NCI-H345 (cell line): ENCODE data around the gene COL26A1.
"Not testable (repeated sequence)": the region's sequence is repeated elsewhere in the genome, so short reads cannot be mapped to it uniquely, and the experiment has no call there.

Experiments used
- DNase-seq: peaks from one replicate; lab custom pipeline; 2025; lab: John Stamatoyannopoulos, UW

COL26A1 gene

DNA sequence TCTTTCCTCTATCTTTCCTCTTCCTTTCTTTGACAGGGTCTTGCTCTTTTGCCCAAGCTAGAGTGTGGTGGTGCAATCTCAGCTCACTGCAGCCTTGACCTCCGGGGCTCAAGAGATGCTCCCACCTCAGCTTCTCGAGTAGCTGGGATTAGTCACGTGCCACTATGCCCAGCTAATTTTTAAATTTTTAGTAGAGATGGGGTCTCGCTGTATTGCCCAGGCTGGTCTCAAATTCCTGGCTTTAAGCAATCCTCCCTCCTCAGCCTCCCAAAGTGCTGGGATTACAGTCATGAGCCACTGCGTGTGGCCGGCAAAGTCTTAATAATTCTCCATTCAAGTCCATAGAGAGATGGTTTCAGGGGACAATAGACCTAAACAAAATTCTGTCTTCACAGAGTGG lies 40.2 kb downstream of the COL26A1 start:
- DNase-seq = no peak

DNA sequence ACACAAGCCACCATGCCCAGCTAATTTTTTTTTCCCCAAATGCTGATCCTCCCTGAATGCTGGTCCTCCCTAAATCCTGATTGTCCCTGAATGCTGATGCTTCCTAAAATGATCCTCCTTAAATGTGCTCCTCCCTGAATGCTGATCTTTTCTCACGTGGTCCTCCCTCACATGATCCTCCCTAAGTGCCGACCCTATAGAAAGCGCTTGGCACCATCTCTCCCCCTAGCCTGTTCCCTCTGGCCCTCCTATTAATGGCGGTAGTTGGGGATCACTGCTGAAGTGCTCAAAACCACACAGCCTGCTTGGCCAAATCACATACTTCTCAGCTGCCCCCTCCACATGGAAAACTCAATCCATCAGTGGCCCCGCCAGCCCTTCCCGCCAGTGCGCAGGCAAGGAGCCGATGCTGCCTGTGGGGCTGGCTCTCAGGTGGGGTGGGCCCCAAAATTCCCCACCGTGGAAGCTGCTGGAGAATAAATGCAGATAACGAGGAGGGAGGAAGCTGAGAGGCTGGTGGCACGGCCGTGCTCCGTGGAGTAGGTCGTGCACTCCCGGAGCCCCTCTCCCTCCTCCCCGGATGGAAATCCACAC lies 42.9 kb downstream of the COL26A1 start:
- DNase-seq = no peak

DNA sequence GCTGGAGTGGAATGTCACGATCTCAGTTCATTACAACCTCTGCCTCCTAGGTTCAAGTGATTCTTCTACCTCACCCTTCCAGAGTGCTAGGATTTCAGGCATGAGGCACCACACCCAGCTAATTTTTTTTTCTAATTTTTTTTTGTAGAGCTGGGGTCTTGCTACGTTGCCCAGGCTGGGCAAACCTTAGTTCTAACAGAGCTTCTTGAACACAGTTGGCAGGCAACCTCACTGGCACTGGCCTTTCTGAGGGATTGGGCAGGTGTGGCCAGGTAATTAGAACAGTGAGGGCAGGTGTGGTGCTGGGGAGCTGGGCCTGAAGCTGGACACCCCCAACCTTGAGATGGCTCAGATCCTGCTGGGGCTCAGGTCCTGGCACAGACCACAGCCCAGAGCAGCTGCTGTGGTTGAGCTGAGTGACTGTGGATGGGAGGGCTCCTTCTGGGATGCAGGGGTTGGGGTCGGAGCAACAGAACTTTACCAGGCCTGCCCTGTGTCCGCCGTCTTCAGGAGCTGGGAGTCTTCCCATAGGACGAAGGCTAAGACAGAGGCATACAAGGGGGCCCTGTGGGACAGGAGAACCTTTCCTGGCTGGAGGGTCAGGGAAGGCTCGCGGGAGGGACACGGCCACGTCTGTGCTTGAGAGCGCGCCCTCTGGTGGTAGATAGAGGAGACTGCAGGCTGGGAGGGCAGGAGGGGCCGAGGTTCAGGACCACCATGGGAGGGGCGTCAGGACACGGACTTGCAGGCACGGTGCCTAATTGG lies 48.2 kb downstream of the COL26A1 start:
- DNase-seq = no peak

DNA sequence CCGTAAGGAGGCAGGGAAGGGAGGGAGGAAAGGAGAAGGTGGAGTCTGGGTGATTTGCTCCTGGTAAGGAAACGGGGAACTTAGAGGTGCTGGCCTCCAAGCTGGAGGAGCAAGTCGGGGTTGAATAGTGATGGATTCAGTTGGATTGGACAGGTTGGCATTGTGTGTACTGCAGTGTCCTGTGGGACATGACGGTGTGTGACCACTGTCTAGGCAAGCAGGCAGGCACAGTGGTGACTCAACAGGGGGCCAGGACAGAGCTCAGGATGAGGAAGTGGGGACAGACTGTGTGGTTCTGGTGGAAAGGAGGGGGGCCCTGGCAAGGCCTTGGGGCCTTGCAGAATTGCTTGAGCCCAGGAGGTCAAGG lies 48.8 kb downstream of the COL26A1 start:
- DNase-seq = no peak

DNA sequence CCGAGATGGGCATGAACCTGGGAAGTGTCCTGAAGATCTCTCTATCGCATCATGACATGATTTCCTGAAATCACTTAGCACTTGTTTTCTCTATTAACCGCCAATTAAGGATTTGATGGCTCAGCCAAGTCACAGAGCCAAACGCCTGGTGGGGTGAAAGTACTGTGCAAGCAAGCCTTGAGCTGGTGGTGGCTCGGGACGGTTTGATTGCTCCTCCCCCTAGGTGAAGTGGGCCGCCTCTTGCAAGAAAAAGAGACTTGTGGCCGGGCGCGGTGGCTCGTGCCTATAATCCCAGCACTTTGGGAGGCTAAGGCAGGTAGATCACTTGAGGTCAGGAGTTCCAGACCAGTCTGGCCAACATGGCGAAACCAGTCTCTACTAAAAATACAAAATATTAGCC lies 50.3 kb downstream of the COL26A1 start:
- no peak for DNase-seq

DNA sequence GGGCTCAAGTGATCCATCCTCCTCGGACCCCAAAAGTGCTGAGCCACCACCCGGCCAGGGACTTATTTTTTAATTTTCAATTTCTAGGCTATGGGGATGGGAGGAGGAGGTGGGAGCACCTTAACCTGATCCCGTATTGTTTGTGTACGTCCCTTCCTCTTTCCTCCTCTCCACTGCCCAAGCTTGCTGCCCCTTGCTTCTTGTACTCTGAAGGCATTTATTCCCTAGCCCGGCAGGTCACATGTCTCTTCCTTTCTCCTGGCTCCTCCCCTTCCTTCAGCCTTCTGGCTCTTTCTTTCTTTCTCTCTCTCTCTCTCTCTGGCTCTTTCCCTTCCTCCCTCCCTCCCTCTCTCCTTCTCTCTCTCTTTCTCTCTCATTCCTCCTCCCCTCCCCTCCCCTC lies 56.0 kb downstream of the COL26A1 start:
- DNase-seq = no peak

DNA sequence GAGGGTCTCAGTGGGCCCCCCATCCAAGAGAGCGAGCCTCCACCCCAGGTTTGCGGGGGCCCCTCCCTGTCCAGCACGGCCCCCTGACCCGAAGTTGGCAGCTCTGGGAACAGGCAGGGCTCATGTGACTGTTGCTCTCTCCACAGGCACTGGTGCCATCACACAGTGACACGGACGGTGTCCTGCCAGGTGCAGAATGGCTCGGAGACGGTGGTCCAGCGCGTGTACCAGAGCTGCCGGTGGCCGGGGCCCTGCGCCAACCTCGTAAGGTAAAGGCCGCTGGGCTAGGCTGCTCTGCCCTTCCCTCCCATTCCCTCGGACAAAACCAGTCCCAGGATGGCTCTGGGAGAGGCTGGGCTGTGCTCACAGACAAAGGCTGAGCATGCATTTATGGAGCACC lies 57.2 kb downstream of the COL26A1 start:
- DNase-seq = no peak

DNA sequence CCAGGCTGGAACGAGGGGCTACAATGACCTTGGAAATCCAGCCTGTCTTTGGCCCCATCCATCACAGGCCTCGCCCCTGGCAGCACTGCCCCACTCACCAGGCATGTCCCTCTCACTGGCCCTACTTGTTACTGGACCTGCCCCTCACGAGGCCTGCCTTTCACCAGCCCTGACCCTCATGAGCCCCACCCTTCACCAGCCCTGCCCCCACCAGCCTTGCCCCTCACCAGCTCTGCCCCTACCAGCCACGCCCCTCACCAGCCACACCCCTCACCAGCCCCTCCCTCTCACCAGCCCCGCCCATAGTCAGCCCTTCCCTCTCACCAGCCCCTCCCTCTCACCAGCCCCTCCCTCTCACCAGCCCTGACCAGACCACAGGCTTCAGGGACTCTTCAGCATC lies 57.8 kb downstream of the COL26A1 start:
- no peak for DNase-seq

DNA sequence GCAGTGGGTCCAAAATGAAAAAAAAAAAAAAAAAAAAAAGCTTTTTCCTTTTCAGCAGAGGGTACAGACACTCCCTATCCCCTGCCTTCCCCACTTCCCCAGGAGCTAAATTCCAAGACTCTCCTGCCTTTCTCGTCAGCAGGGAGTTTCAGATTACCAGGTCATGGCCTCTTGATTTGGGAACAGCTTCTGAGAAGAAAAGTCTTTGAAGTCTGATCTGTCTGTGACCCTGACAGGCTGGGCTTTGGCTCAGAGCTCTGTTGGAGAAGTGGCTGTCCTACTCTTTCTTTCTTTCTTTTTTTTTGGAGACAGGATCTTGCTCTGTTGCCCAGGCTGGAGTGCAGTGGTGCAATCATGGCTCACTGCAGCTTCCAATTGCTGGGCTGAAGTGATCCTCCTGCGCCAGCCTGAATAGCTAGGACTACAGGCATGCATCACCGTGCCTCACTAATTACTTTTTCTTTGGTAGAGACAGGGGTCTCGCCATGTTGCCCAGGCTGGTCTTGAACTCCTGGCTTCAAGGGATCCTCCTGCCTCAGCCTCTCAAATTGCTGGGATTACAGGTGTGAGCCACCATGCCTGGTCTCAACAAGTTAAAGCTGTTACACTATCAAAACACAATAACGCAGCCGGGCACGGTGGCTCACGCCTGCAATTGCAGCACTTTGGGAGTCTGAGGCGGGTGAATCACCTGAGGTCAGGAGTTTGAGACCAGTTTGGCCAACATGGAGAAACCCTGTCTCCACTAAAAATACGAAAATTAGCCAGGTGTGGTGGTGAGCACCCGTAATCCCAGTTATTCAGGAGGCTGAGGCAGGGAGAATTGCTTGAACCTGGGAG lies 59.9 kb downstream of the COL26A1 start:
- no peak for DNase-seq

DNA sequence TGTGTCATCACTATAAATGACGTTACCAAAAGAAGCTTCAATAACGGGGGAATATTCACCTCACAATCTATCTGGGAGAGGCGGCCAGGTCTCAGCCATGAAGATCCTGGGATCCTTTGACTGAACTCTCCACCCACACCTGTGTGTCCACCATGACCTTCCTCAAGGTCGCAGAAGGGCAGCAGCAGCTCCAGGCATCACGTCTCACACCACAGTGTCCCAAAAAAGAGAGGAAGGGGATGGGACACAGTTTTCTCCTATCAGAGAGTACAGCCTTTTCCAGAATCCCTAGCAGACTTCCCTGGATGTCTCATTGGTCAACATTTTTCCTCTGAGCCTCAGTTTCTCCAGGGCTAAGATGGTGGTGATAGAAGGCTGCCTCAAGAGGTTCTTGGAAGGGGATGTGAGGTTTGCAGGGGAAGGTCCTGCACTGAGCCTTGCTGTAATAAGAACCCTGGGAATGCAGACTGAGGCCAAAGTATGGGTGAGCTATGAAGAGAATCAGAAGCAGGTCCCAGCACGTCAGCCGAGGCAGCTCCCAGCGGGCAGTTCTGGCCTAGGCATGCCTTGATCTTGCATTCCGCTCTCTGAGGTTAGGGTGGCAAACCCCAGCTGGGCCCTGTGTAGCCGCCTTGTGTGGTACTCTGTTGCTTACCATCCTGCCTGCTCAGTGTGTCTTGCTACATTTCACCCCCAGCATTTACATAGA lies 63.8 kb downstream of the COL26A1 start:
- no peak for DNase-seq

DNA sequence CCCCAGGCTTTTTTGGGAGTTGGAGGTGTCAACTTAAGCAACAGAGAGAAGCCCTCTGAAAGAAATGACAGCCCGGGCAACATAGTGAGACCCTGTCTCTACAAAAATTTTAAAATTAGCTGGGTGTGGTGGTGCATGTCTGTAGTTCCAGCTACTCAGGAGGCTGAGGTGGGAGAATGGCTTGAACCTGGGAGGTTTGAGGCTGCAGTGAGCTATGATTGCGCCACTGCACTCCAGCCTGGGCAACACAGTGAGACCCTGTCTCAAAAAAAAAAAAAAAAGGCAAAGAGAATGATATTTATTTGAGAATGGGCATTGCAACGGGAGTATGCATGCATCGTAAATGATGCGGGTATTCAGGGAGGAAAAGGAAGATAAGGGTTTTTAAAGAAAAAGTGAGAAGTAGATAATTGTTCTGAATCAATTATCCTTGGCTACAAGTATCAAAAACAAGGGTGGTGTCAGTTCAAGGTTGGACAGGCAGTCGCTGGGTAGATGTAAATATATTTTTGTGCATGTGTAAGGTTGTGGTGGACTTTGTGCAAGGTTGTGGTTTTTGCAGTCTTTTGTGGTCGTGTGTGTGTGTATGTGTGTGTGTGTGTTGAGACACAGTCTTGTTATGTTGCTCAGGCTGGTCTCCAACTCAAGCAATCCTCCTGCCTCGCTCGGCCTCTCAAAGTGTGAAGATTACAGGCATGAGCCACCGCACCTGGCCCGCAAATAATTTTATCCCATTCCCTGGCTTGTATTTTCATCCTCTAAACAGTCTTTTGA lies 65.6 kb downstream of the COL26A1 start:
- no peak for DNase-seq

DNA sequence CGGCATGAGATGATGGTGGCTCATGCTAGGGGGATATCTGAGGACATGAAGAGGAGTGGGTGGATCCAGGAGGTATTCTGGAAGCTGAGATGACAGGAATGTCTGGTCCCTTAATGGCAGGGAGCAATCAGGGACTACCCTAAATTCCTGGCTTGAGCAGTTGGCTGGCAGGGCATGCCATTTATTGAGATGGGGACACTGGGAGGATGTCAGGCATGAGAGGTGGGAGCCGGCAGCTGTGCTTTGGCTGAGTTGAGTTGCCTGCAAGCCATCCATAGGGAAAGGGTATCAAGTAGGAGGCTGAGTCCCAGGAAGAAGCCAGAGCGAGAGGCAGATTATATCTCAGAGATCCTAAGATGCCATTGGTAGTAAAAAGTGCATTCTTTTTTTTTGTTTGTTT lies 69.6 kb downstream of the COL26A1 start:
- DNase-seq = no peak

DNA sequence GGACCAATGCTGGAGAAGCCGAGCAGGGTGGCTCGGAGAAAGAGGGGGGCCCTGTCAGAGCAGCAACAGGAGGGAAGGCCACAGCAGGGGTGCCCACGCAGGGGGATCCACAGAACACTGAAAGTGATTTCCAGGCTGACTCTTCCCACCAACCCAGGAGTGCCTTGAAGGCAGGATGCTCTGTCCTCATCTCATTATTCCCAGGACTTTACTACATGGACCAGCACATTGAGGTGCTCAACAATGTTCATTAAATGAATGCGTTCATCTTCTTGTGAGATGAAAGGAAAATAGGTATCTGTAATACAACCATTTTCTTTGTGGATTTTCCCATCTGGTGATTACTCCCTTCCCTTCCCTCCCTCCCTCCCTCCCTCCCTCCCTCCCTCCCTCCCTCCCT lies 71.0 kb downstream of the COL26A1 start:
- no peak for DNase-seq

DNA sequence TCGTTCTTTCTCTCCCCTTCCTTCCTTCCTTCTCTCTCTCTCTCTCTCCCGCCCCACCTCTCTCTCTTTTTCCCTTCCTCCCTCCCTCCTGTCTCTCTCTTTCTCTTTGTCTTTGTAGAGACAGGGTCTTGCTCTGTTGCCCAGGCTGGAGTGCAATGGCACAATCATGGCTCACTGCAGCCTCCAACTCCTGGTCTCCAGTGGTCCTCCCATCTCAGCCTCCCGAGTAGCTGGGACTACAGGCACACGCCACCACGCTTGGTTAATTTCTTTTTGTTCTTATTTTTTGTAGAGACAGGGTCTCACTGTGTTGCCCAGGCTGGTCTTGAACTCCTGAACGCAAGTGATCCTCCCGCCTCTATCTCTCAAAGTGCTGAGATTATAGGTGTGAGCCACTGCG lies 71.5 kb downstream of the COL26A1 start:
- DNase-seq = not testable (repeated sequence)

DNA sequence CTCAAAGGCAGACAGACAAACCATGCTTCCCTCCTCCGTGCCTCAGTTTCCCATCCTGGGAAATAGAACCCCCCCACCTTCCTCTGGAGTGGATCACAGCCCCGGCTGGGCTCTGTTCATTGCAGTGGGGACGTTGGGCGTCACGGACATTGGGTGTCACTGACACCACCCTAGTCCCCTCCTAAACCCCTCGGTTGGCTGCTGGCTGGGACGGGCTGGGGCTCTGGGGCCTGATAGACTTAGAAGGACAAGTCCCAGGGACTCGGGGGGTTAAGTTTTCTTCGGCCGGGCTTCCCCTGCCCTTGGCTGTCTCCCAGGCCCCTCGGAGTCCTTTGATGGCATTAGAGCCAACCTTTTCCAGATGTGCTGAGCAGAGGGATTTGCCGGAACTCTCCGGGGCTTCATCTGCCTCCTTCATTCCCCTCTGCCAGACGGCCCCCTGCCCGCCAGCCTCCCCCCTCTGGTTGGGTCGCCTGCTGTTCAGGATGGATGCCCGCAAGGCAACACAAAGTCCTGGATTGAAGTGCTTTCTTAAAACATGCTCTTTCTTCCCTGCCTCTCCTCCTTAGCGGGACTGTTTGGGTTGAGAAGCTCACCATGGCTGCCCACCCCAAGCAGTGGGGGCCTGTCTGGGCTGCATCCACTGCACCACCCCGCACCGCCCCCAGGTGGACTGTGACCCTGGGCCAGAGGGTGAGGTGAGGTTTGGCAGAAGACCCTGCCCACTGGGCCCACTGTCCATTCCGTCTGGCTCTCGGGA lies 73.0 kb downstream of the COL26A1 start:
- no peak for DNase-seq

DNA sequence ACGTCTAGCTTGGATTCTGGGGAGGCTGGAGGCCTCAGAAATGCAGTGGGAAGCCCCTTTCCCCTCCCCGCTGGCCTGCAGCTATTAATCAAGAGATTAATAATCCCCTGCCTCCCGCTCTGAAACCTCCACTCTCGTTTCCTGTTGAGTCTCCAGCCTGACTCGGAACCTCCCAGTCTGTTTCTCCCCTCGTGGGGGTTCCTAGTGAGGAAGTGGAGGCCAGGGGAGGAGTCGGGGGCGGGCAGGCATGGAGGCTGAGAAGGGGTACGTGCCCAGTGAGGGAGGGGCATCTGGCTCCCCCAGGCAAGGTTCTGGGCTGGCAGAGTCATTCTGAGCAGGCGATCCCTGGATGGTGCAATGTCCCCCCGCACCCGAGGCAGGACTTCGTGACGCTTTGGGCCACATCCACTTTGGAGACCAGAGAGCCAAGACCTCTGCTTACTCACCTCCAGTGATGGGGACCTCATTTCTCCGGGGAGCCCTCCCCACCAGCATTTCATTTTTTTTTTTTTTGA lies 73.6 kb downstream of the COL26A1 start:
- DNase-seq = no peak

DNA sequence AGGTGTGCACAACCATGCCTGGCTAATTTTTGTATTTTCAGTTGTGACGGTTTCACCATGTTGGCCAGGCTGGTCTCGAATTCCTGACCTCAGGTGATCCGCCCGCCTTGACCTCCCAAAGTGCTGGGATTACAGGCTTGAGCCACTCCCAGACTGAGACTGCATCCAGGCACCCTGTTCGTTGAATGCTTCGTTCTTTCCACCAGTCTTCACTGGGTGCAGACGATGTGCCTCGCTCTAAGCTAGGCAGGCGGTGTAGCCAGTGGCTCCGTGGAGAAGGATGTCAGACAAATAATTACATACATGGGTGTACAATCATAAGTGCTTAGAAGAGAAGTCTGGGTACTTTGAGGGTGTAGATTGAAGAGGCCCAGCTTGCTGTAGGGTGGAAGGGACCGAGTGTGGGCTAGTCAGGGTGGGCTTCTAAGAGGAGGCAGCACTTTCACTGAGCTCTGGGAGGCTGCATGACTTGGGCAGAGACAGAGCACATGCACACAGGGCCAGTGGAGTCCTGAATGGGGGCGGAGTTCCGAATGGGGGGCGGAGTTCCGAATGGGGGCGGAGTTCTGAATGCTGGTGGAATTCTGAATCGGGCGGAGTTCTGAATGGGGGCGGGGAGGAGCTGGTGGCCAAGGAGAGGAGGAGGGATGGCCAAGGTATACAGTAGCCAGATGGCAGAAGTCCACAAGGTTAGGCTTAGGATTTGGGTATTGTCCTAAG lies 74.3 kb downstream of the COL26A1 start:
- DNase-seq = no peak

DNA sequence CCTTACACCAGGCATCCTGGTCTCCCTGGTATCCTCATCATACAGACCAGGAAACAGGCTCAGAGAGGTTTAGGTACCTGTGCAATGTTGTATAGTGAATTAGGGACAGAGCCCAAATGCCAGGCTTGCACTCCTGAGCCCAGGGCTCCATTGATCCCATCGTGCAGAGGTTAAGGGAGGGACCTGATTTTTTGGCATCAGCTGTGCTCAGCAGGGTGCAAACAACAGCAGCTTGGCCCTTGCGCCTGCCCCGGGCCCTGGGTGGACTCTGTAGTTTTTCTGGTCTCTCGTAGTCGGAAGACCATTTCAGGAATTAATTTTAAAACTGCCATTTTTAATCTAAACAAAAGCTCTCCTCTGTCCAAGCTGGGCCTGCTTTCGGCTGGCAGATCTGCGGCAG lies 79.2 kb downstream of the COL26A1 start:
- no peak for DNase-seq

DNA sequence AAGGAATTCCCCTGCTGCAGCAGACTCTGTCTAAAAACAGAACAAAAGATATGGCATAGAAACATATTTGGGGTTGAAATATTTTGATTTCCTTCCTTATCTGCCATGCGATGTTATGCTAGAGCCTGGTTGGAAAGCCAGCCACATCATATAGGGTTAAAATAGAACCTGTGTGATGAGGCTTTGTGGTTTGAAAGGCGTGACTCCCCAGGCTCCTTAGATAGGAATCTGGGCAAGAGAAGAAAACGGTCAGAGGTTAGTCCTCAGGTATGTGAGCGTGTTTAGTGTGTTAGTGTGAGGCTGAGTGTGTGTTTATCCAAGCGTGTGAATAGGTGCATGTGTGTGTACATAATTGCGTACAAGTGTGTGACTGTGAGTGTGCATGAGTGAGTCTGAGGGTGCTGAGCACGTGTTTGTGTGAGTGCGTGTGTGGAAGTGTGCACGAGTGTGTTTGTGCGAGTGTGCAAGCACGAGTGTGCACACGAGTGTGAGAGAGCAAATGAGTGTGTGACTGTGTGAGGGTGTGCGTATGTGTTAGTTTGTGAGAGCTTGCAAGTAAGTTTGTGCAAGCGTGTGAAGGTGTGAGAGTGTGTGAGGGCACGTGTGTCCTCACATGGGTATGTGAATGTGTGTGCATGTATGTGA lies 79.9 kb downstream of the COL26A1 start:
- DNase-seq = no peak

DNA sequence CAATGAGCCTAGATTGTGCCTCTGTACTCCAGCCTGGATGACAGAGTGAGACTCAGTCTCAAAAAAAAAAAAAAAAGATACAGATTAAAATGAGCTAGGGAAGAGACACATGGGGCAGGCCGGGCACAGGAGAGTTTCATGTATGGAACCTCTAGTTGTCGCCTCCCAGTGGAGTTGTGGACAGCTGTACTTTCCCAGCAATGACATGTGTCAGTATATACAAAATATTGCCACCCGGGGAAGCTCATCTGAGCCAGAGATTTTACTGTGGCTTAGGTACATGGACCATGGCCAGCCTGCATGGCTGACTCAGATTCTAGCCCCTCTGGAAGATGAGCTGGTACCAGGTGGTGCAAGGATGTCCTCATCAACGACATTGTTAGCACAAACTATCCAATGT lies 87.4 kb downstream of the COL26A1 start:
- no peak for DNase-seq
